ENCODE results near the gene MXI1. TPM values are rescaled to one million over a fixed set of nuclear protein-coding genes. Genes with fewer than 3 reads are reported as not detected.

Gene MXI1
- polyA plus RNA-seq (ENCODE audit: insufficient read length in 4 of 4), result 10 to 100 TPM; 46.9 to 55.2 (median 50.0) TPM

DNA sequence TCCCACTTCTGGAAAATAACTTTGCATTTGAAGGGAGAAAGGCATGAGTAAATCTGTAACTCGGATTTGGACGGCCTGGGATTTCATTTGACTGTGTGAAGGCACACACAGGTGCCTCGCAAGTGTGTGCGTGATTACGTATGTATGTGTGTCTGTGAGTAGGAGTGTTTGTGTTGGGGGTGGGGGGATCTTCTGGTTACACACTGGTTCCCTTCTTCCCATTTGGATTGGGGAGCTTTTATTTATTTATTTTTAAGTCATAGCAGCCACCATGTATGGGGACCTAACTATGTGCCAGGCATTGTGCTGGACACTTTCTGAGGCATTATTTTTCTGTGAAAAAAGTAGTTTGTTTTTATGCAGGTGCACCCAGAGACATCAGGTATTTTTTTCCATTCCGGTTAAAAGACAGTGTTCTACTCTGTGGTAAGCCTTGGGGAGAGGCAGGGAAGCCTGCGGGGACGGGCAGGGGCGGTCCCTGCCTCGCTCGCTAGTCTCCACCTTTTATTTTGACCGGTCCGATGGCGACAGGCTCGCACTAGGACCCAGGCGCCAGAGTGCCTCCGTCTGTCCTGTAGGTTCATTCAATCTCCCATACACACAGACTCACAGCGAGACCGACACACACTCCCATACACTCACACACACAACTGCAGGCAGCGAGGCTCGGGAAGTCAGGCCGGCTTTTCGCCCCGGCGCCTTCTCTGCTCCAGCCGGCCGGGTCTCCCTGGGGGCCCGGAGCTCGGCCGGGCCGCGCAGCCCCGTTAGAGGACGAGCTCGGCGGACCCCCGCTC is at the start of gene MXI1:
Gene MXI1 (plus strand): TSS at position 595 of the 794 bp plus-strand sequence. CDS start 204 bp downstream, outside the sequence.
- peak in 2 of 4 donors; percentile 53 to 70 for DNase-seq (ENCODE audit: low read depth in 4 of 4, low spot score in 3 of 4)

DNA sequence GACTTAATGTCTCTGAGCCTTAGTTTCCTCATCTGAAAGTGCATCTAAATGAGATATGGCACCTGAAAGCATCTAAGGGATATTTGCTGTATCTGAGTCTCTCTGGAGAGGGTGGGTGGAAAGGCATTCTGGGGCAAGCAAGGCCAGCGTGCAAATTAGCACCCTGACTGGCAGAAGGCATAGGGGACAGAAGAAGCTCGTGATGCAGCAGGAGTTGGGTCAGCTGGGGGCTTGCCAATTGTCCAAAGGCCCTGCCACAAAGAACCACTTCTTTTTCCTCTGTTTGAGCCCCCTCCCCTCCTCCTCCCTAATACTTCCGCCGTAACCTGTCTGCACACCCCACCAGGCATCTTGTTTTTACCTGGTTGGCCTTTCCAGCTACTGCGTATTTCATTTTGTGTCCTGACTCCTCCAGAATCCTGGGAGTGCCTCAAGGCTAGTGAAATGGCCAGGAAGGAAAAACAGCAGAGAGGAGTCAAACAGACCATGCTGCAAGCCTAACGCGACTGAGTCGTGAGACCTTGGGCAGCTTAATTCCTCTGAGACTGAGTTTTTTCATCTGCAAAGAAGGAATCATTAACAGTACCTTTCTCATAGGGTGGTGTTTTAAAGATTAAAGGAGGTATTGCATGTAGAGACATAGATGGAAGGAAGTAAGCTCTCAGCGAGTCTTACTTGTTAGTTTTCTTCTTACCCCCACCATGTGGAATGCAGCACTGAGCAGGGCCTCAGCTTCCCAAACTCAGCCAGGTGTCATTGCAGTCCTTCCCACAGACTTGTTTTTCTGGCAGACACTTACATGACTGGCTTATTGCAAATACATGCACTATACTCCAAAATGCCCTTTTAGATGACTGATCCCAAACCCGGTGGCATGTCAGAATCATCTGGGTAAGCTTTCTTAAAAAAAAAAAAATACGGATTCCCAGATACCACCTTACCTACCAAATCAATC is 49.1 kb upstream of the MXI1 start:
- DNase-seq (ENCODE audit: low read depth in 4 of 4, low spot score in 3 of 4), result no peak

DNA sequence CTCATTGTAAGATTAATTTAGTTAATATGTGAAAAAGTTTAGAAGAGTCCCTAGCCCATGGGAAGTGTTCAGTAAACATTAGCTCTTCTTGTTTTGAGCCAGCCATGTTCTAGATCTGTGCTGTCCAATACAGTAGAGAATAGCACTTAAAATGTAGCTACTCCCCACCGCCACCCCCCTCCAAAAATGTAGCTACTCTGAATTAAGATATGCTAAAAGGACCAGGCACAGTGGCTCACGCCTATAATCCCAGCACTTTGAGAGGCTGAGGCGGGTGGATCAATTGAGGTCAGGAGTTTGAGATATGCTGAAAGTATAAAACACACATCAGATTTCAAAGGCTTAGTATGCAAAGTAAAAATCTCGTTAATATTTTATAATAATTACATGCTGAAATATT is 47.3 kb upstream of the MXI1 start:
- DNase-seq (ENCODE audit: low read depth in 4 of 4, low spot score in 3 of 4), result no peak

DNA sequence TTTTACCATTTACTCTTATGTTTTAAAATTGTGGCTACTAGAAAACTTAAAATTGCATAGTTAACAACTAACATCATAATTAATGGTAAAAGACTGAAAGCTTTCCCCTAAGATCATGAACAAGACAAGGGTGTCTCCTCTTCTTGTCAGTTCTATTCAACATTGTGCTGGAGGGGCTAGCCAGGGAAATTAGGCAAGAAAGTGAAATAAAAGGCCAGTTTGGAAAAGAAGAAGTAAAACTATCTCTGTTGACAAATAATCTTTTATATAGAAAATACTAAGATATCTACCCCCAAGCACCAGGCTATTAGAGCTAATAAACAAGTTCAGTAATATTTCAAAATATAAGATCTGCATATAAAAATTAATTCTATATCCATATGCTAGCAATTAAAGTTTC is 46.9 kb upstream of the MXI1 start:
- DNase-seq (ENCODE audit: low read depth in 4 of 4, low spot score in 3 of 4), result no peak

DNA sequence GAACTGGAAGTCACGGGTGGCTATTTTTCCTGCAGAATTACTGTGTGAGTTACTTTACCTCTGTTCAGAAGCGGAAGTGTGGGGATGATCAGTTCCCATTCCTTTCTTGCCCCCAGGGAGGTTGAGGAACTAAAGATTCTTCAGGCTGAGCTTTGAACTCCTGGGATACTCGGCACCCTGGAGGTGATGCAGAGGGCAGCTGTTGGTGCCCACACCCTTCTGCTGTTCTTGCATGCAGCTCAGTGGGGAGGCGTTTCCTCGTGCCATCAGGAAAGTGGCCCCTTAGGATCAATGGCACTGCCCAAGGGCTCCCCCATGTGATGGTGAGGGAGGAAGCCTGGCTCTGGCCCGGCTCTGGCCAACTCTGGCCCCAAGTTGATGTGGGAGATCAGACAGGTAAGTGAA is 44.7 kb upstream of the MXI1 start:
- no peak for DNase-seq (ENCODE audit: low read depth in 4 of 4, low spot score in 3 of 4)

DNA sequence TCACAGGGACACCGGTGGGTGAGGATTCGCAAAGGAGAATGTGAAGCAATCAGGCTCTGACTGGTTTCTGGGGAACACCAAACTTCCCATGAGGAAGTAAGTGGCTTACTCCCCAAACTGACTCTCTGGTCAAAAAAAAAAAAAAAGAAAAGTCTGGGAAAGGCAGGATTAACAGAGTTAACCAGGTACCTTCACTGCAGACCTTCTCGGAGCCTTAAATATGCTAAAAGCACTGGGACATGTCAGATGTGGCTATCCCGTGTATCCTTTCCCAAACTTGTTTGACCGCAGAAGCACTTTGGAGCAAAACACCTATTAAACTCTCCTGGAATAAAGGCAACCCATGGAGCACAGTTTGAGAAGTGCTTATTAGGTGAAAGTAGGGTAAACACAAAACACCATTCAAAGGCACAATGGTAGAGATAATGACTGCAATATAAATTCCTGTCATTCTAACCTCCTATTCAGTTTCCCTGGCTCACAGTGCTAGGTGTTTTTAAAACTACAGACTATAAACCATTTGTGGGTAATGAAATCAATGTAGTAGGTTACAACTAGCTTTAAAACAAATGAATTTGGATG is 44.1 kb upstream of the MXI1 start:
- no peak for DNase-seq (ENCODE audit: low read depth in 4 of 4, low spot score in 3 of 4)

DNA sequence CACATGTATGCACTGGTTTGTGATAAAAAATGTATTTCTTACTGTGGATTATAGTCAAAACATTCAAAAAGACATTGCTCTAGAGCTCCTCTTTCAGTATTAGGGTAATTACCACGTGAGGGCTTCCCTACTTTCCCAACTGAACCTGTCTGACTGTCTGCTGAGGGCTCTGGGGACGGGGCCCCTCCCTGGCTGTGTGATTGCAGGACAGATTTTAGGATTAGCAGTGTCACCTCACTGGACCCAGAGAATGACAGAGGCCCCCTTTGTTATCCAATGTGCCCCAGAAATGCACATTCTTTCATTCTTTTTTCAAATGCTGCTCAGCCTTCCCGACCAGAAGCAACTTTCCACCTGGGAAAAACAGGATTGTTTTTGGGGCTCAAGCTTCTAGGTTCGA is 43.6 kb upstream of the MXI1 start:
- no peak for DNase-seq (ENCODE audit: low read depth in 4 of 4, low spot score in 3 of 4)

DNA sequence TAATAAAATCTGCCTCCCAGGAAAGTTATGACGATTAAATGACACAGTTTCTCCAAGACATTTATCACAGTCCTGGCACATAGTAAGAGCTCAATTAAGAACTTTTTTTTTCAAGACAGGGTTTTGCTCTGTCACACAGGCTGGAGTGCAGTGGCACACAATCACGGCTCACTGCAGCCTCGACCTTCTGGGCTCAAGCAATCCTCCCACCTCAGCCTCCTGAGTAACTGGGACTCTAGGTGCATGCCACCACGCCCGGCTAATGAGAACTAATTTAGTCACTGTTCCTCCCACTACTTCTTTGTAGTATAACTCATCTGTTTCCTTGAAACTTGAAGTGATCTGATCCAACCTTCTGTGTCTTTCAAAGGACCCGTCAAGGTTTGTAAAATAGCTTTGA is 42.2 kb upstream of the MXI1 start:
- DNase-seq (ENCODE audit: low read depth in 4 of 4, low spot score in 3 of 4), result no peak

DNA sequence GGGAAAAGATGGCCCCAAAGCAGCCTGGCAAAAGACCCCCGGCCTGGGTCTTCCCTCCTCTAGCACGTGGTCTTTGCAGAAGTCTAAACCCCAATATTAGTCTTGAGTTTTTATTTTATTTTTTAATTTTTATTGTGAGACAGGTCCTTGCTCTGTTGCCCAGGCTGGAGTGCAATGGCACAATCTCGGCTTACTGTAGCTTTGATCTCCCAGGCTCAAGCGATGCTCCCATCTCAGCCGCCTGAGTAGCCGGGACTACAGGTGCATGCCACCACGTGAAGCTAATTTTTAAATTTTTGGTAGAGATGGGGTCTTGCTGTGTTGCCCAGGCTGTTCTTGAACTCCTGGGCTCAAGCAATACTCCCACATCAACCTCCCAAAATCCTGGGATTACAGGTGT is 40.3 kb upstream of the MXI1 start:
- no peak for DNase-seq (ENCODE audit: low read depth in 4 of 4, low spot score in 3 of 4)

DNA sequence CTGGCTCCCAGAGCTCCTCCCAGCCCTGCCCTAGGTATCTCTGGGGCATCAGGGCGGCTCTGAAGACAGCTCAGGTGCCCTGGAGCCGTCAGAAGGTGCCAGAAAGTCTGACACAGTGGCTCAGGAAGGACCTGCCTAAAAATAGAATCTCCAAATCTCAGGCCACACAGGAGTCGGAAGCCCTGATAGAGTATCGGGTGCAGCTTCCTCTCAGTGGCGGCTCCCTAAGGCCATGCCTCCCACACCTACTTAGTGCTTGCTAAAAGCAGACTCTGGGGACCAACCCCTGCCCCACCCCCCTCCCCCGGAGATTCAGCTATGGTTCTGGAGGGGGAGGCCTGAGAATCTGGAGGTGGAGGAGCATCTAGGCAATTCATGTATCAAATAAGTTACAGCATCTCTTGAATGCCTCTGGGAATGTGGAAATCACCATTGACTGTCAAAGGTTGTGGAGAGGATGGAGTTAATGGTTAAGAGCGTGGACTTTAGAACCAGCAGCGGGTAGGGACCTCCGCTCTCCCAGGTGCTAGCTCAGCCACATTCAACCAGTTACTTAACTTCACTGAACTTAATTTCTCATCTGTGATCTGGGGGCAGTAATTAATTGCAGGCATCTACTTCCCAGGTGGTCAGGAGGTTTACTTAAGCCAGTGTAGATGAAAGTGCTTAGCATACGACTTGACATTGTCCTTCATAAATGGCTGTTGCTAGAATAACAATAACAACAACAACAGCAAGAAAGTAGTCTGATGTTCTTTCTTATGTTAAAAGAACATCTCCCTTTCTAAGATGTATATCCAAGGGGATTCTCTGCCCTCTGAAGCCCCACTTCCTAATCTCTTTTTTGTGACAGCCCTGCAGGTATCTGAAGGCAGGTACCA is 38.6 kb upstream of the MXI1 start:
- no peak for DNase-seq (ENCODE audit: low read depth in 4 of 4, low spot score in 3 of 4)

DNA sequence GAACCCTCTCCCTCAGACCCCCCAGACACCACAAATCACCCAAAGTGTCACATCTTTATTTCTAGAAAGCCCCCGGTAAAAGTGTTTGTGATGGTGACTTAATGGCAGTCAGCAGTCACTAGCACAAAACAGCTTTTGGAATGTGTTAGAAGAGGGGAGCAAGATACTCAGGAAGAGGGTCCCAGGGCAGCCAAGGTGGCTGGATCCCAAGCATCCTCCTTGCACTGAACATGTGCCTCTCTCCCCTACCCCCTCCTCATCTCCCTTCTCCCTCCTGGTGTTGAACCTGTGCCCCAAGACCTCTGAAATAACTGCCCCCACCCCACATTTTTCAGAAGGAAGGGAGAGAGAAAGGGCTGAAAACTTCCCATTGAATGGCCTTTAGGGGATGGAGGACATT is 37.8 kb upstream of the MXI1 start:
- no peak for DNase-seq (ENCODE audit: low read depth in 4 of 4, low spot score in 3 of 4)

DNA sequence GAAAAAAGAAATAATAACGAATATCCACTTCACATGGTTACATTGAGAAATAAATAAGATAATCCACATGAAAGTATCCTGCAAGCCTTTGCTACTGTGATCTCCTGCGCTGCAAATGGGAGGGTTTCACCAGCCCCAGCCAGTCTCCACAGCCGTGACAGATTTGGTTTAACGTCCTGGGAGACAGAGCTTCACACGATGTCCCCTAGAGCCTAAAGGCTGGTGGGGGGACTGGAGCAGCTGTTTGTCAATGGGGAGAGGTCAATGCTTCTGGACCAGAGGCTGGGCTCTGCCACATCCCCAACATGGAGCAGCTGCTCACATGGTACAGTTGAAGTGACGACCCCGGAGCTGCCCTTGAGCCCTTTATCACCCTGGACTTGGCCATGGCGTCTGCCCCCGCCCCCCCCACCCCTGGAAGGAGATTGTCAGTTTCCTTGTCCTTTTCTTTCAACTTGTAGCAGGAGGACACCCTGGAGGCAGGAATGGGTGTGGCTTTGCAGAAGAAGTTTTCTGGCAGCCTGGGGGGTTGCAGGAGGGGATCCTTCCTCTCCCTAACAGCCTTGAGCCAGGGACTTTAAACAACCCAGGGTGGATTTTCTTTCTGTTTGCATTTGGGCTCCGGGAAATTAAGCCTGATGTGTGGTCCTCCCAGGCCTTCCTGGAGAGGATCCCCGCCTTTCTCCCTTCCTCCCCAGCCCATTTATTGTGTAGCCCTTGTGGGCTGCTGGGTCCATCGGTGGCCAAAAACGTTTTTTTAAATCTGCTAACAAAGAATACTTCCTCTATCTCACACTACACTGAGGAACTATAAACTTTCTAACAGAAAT is 37.0 kb upstream of the MXI1 start:
- DNase-seq (ENCODE audit: low read depth in 4 of 4, low spot score in 3 of 4), result no peak

DNA sequence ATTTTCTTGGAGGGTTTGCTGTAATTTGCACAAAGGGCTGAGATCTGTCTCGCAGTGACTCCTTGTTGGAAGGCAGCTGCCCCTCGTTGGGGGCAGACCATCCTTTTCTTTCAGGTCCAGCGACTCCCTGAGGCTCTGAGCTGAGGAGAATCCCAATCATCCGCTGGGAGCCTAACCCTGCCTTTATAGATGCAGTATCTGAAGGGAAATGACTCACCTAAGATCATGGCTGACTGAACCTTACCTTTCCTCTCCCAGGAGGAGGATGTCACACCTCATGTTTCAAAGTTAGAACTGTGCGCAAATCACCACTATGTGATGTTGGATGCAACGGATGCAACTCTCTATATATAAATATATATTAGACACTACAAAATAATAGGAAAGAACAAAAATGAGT is 36.4 kb upstream of the MXI1 start:
- DNase-seq (ENCODE audit: low read depth in 4 of 4, low spot score in 3 of 4), result no peak

DNA sequence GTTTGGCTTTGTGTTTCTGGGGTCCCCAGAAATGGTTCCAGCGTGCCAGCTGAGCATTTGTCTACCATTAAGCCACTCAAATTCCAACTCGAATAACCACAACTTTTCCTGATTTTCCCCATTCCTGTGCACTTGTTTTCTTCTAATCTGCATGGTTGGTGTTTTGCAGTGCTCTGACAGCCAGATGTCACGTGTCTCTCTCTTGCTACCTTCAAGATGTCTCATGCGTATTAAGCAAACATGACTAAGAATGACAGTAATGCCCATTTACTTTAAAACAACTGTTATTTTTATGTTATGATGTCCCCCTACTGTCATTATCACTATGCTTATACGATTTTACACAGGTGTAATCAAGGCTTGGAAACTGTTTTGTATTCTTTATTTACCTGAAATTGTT is 35.2 kb upstream of the MXI1 start:
- DNase-seq (ENCODE audit: low read depth in 4 of 4, low spot score in 3 of 4), result no peak

DNA sequence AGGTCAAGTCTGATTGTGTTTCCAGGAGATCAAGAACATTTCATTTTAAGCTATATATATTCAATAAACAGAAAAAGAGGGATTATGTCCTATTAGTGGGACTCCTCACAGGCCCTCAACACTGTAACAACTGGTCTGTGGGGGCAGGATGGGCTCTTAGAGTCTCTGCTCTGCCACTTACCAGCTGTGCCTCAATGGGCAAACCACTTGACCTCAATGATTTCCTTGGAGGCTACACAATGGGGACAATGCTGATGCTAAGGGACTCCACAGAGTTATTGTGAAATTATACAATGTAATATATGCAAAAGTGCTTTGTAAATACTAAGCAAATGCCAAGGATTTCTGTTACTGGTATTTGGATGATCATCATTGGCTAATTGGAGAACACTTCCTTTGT is 33.2 kb upstream of the MXI1 start:
- no peak for DNase-seq (ENCODE audit: low read depth in 4 of 4, low spot score in 3 of 4)

DNA sequence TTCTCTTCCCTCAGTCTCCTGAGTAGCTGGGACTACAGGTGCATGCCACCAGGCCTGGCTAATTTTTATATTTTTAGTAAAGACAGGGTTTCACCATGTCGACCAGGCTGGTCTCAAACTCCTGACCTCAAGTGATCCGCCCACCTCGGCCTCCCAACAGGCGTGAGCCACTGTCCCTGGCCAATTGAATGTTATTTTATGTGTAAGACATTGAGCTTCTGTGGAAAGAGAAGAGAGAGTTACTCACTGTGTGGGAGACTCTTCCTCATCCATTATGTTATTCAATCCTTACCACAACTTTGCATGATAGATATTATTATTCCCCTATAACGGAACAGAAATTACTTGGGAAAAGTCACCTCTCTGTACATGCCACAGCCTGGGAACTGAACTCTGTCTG is 32.6 kb upstream of the MXI1 start:
- DNase-seq (ENCODE audit: low read depth in 4 of 4, low spot score in 3 of 4), result no peak

DNA sequence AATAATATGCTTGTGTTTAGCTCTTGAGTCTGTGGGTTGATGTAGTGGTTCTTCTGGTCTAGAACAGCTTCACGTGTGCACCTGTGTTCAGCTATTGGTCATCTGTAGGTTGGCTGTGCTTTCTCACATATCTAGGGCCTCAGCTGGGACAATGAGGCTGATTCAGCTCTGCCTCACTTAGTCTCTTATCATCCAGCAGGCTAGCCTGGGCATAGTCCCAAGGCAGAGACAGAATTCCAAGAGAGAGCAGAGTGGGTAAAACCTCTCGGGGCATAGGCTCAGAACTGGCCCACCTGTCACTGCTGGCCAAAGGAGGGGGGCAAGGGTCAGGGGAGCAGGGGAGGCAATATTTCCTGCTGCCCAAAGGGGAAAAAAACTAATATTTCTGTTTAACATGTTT is 32.0 kb upstream of the MXI1 start:
- DNase-seq (ENCODE audit: low read depth in 4 of 4, low spot score in 3 of 4), result no peak

DNA sequence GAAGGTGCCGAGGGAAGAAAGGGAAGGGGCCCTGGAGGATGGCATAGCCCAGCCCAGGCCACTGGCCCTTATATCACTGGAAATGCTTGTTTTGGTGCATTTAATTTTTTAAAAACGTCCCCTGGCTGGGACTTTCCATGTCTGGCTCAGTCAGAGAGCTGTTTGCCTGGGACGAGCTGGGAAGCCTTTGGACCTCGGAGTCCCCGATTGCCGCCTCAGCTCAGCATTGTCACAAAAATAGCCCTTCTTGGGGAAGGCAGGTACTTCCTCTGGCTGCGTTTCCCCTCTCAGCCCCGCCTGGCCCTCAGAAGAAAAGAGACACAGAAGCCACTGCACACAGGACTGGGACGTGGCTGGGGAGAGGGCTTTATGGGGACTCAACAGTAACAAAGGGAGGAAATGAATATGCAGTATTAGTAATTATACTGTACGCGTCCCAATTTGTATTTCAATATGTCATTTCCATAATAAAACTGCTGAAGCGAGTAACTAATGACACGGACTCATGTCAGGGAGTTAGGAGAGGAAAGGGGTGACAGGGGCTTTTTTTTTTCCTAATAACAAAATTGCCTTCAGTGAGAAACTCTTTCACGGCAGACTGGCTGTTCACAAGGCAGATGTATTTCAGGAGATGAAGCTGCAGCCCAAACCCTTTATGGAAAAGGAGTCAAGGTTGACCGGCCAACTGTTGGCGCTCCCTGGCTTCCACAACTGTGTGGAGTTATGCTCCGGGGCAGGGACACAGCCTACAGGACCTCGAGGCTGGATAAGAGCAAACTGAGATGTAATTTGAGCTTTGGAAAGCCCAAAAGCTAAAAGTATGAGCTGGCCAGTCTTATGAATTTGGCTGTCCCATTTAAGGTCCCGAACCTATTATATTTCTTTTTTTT is 31.0 kb upstream of the MXI1 start:
- DNase-seq (ENCODE audit: low read depth in 4 of 4, low spot score in 3 of 4), result no peak

All from right renal pelvis (tissue), 4 donors.